Thyroid gland (tissue), 4 donors: Measurements from ENCODE around the gene TMEM252. TPM values are rescaled to one million over a fixed set of nuclear protein-coding genes. Genes with fewer than 3 reads are reported as not detected.
A peak's percentile ranks its signal among the peaks of the same experiment; 100 is the strongest.

Source experiments
- DNase-seq, 2 donors: peaks; one replicate each; pipeline ENCODE4 v3.0.0-alpha.2; 2019
- H3K27ac ChIP-seq, 3 donors: fragments of 200-600 bp; sonication (generic); 1 replicate in 2 of 3; 2 replicates in 1 of 3; pipeline ENCODE4 v1.5.1; 2016 to 2019; ENCODE audit warnings: mild to moderate bottlenecking in 1 of 3, moderate library complexity in 1 of 3
- H3K27me3 ChIP-seq: fragments of 200-600 bp; sonication (generic); one replicate; pipeline ENCODE4 v1.5.1; 2019
- H3K36me3 ChIP-seq, 2 donors: fragments of 200-600 bp; sonication (generic); one replicate each; pipeline ENCODE4 v1.5.1; 2016 to 2019
- H3K4me1 ChIP-seq, 2 donors: fragments of 200-600 bp; sonication (generic); one replicate each; pipeline ENCODE4 v1.5.1; 2017 to 2019
- H3K4me3 ChIP-seq, 3 donors: fragments of 200-600 bp; sonication (generic); replicated peaks in 1 of 3; 1 replicate in 2 of 3; 2 replicates in 1 of 3; pipeline ENCODE4 v1.5.1; 2016; ENCODE audit warnings: mild to moderate bottlenecking in 1 of 3
- H3K9me3 ChIP-seq: fragments of 200-600 bp; sonication (generic); one replicate; pipeline ENCODE4 v1.5.1; 2017
- CTCF ChIP-seq, 6 experiments: fragments of 200-600 bp in 3 of 6; fragments of 450-650 bp in 3 of 6; sonication (generic) in 3 of 6; IDR thresholded peaks; one replicate each; pipeline ENCODE4 v1.5.1; 2016 to 2019; ENCODE audit warnings: antibody characterized with exemption in 6 of 6, mild to moderate bottlenecking in 2 of 6, inconsistent platforms in 1 of 6, moderate library complexity in 1 of 6
- POLR2A ChIP-seq, 2 donors: fragments of 450-650 bp; IDR thresholded peaks; one replicate each; pipeline ENCODE4 v1.6.1; 2017; ENCODE audit warnings: antibody characterized with exemption in 2 of 2, mild to moderate bottlenecking in 2 of 2, moderate library complexity in 1 of 2
- WGBS, 2 donors: methylation state at CpG; one replicate each; pipeline ENCODE4 v1.1.5; 2017; 5-methylcytosine and 5-hydroxymethylcytosine counted together
- intact Hi-C: fragments of 100-400 bp; cut with DNase I; formaldehyde crosslinking; loops from one replicate; pipeline ENCODE4 v1.15.1; 2023
- total RNA-seq, 4 donors: library from RNA; depleted of rRNA; stranded (reverse); fragments of >200 nt; gene quantifications; one replicate each; pipeline ENCODE4 v1.2.3, GENCODE V29; 2016

The TMEM252 gene
- total RNA-seq, 4 donors from 2014 or later: not detected

GRCh38 chr9:68530618-68531017 lies 10.1 kb downstream of the TMEM252 start:
- H3K4me1 ChIP-seq: no peaks in the 10 kb centered on the region
- TF ChIP-seq CTCF (IDR thresholded peaks at IDR 0.05) (no peak), POLR2A (IDR thresholded peaks at IDR 0.05) (no peak)
- intact Hi-C loops: no loop called here
- no peak overlapping the region for H3K27ac ChIP-seq
- no peaks in the 10 kb centered on the region for H3K27me3 ChIP-seq
- DNase-seq: peak in 1 of 2 donors; percentile 13
- 47 to 54% methylated on average over 7 of the region's 7 CpGs for WGBS, 2 donors
- H3K4me3 ChIP-seq: no peak overlapping the region
- no peaks in the 10 kb centered on the region for H3K36me3 ChIP-seq
- H3K9me3 ChIP-seq: no peaks in the 10 kb centered on the region

GRCh38 chr9:68523367-68523936 lies 17.2 kb downstream of the TMEM252 start:
- Histone ChIP-seq H3K36me3 (no peaks in the 10 kb centered on the region), H3K4me3 (no peak overlapping the region), H3K4me1 (no peaks in the 10 kb centered on the region), H3K27ac (no peak overlapping the region), H3K9me3 (no peaks in the 10 kb centered on the region), H3K27me3 (no peaks in the 10 kb centered on the region)
- TF ChIP-seq CTCF (IDR thresholded peaks at IDR 0.05): no peak
- TF ChIP-seq POLR2A (IDR thresholded peaks at IDR 0.05): no peak
- 93 to 95% methylated on average over 4 of the region's 4 CpGs for WGBS, 2 donors
- intact Hi-C loops: no loop called here
- DNase-seq: no peak

- WGBS, 2 donors: 93 to 98% methylated on average over 3 of the region's 3 CpGs
- H3K36me3 ChIP-seq: no peaks in the 10 kb centered on the region
- no peak overlapping the region for H3K27ac ChIP-seq
Measured at GRCh38 chr9:68522954-68523353, 17.7 kb downstream of the TMEM252 start.

GRCh38 chr9:68522131-68522530 lies 18.6 kb downstream of the TMEM252 start:
- no peak for DNase-seq
- Histone ChIP-seq H3K27ac (no peak overlapping the region), H3K4me1 (no peaks in the 10 kb centered on the region), H3K27me3 (no peaks in the 10 kb centered on the region), H3K9me3 (no peaks in the 10 kb centered on the region), H3K4me3 (no peak overlapping the region), H3K36me3 (no peaks in the 10 kb centered on the region)
- WGBS, 2 donors: 64 to 70% methylated on average over 4 of the region's 4 CpGs
- intact Hi-C loops: no loop called here
- TF ChIP-seq POLR2A (IDR thresholded peaks at IDR 0.05) (no peak), CTCF (IDR thresholded peaks at IDR 0.05) (no peak)

More at GRCh38 chr9:68522954-68523353, 17.7 kb downstream of the TMEM252 start:
- TF ChIP-seq POLR2A (IDR thresholded peaks at IDR 0.05) (no peak), CTCF (IDR thresholded peaks at IDR 0.05) (no peak)
- Histone ChIP-seq H3K4me3 (no peak overlapping the region), H3K27me3 (no peaks in the 10 kb centered on the region), H3K4me1 (no peaks in the 10 kb centered on the region), H3K9me3 (no peaks in the 10 kb centered on the region)
- DNase-seq: no peak
- intact Hi-C loops: no loop called here

GRCh38 chr9:68515326-68516017 lies 25.2 kb downstream of the TMEM252 start:
- intact Hi-C loops: no loop called here
- WGBS, 2 donors: 96% methylated on average over 4 of the region's 4 CpGs
- no peak for TF ChIP-seq POLR2A (IDR thresholded peaks at IDR 0.05)
- no peak for TF ChIP-seq CTCF (IDR thresholded peaks at IDR 0.05)
- Histone ChIP-seq H3K4me3 (no peak overlapping the region), H3K36me3 (no peaks in the 10 kb centered on the region), H3K27me3 (no peaks in the 10 kb centered on the region), H3K4me1 (no peaks in the 10 kb centered on the region), H3K27ac (no peak overlapping the region), H3K9me3 (no peaks in the 10 kb centered on the region)
- no peak for DNase-seq
